Transverse colon (tissue), 4 donors: ENCODE measurements around the gene ENDOV.
A peak's percentile ranks its signal among the peaks of the same experiment; 100 is the strongest.

Source experiments
- EP300 ChIP-seq: sonication (generic); formaldehyde crosslinking; IDR thresholded peaks from one replicate; pipeline ENCODE4 v1.6.1; 2017; ENCODE audit warnings: antibody characterized with exemption, low read depth
- POLR2A ChIP-seq: fragments of 450-650 bp; IDR thresholded peaks from one replicate; pipeline ENCODE4 v1.6.1; 2016; ENCODE audit warnings: antibody characterized with exemption, mild to moderate bottlenecking, moderate library complexity
- POLR2AphosphoS5 ChIP-seq, 3 donors: sonication (generic); formaldehyde crosslinking; IDR thresholded peaks; one replicate each; pipeline ENCODE4 v1.6.1; 2016; ENCODE audit warnings: antibody characterized with exemption in 3 of 3
- TF ChIP-seq, protein P1 (sequence below), 5 experiments: fragments of 200-600 bp in 3 of 5; fragments of 450-650 bp in 2 of 5; sonication (generic) in 3 of 5; IDR thresholded peaks; 1 replicate in 2 of 5; 2 replicates in 3 of 5; pipeline ENCODE4 v1.5.1; 2016 to 2017; ENCODE audit warnings: antibody characterized with exemption in 5 of 5, inconsistent platforms in 3 of 5, mild to moderate bottlenecking in 2 of 5, moderate library complexity in 1 of 5

DNA sequence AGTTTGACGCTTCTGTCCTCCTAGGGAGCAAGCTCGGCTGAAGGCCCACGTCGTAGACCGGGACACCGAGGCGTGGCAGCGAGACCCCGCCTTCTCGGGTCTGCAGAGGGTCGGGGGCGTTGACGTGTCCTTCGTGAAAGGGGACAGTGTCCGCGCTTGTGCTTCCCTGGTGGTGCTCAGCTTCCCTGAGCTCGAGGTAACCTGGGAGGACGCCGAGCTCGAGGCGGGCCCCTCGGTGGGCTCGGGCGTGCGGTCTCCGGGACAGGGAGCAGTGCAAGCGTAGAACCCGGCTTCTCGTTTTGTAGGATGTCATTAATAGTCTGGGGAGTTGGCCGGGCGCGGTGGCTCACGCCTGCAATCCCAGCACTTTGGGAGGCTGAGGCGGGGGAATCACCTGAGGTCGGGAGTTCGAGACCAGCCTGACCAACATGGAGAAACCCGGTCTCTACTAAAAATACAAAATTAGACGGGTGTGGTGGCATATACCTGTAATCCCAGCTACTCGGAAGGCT, 715 bp downstream of the ENDOV start:
- TF ChIP-seq POLR2AphosphoS5 (IDR thresholded peaks at IDR 0.05), result no peak
- TF ChIP-seq, protein P1, sequence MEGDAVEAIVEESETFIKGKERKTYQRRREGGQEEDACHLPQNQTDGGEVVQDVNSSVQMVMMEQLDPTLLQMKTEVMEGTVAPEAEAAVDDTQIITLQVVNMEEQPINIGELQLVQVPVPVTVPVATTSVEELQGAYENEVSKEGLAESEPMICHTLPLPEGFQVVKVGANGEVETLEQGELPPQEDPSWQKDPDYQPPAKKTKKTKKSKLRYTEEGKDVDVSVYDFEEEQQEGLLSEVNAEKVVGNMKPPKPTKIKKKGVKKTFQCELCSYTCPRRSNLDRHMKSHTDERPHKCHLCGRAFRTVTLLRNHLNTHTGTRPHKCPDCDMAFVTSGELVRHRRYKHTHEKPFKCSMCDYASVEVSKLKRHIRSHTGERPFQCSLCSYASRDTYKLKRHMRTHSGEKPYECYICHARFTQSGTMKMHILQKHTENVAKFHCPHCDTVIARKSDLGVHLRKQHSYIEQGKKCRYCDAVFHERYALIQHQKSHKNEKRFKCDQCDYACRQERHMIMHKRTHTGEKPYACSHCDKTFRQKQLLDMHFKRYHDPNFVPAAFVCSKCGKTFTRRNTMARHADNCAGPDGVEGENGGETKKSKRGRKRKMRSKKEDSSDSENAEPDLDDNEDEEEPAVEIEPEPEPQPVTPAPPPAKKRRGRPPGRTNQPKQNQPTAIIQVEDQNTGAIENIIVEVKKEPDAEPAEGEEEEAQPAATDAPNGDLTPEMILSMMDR (IDR thresholded peaks at IDR 0.05), result no peak
- no peak for TF ChIP-seq EP300
- TF ChIP-seq POLR2A, result peak; percentile 1
